ENCODE measurements around the gene RAB4A. TPM values are rescaled to one million over a fixed set of nuclear protein-coding genes. Genes with fewer than 3 reads are reported as not detected.

The RAB4A gene
- polyA plus RNA-seq, 1 experiment, result 24.8 TPM

DNA sequence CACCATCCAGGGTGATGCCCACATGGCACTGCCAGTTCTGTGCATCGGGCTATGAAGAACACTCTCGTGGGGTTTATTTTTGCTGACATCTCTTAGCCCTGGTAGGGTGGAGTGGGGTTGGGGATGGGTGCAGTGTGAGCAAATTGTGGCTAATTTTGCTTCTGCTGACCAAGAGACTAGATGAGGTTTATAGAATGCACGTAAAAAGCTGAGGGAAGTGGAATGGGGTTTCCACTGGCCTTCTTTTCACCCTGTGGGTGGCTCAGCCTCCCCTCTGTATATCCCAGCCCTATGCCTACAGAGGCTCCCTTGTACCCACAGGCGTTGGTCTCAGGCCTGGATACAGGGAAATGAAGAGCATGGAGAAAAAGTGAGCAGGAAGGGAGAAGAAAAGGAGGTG lies 44.1 kb upstream of the RAB4A start:
- CTCF ChIA-PET, result interaction anchor here (0.7 to 5.5 kb wide), 24 partner anchors 9 to 563 kb away, joined by 3 to 63 read pairs (median 4); partner anchors contain the start of gene RHOU
- DNase-seq (ENCODE audit: low read depth), result no peak
- POLR2A ChIA-PET, result no interaction called here
- peaks cover 5% of the 10 kb centered on the region for H3K27me3 ChIP-seq (ENCODE audit: control insufficient read depth, insufficient read depth, low read length)
- H3K4me3 ChIP-seq (ENCODE audit: low read depth, low read length), result no peak overlapping the region
- no peaks in the 10 kb centered on the region for H3K36me3 ChIP-seq (ENCODE audit: control insufficient read depth, insufficient read depth, low read length)
- TF ChIP-seq, protein P1, sequence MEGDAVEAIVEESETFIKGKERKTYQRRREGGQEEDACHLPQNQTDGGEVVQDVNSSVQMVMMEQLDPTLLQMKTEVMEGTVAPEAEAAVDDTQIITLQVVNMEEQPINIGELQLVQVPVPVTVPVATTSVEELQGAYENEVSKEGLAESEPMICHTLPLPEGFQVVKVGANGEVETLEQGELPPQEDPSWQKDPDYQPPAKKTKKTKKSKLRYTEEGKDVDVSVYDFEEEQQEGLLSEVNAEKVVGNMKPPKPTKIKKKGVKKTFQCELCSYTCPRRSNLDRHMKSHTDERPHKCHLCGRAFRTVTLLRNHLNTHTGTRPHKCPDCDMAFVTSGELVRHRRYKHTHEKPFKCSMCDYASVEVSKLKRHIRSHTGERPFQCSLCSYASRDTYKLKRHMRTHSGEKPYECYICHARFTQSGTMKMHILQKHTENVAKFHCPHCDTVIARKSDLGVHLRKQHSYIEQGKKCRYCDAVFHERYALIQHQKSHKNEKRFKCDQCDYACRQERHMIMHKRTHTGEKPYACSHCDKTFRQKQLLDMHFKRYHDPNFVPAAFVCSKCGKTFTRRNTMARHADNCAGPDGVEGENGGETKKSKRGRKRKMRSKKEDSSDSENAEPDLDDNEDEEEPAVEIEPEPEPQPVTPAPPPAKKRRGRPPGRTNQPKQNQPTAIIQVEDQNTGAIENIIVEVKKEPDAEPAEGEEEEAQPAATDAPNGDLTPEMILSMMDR (IDR thresholded peaks at IDR 0.05; ENCODE audit: insufficient read depth, low read depth, low read length), result no peak

DNA sequence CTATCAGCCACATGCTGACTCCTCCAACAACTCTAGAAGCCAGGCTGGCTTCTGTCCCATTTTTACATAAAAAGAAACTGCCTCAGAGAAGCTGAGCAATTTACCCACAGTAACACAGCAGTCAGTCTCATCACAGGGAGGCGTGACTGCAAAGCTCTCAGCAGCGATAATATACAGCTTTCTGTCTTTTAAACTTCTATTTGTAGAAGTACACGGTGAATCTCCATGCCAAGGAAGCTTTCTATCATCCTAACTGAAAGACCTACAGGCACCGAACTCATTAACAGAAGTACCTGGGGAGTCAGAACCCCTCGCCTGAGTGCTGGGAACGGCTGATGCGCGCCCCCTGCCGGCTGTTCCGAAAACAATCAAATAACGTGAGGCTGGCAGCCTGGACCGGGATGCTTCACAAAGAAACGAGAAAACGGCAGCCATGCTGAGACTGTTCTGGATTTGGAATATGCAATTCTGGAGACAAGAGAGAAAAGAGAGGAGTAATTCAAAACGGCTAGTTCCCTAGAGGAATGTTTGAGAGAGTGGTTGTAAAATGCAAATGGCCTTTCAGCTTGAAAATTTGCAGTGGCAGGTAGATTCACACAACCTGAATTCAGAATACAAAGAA lies 43.5 kb upstream of the RAB4A start:
- Histone ChIP-seq H3K36me3 (ENCODE audit: control insufficient read depth, insufficient read depth, low read length) (no peaks in the 10 kb centered on the region), H3K4me3 (ENCODE audit: low read depth, low read length) (no peak overlapping the region), H3K27me3 (ENCODE audit: control insufficient read depth, insufficient read depth, low read length) (peaks cover 5% of the 10 kb centered on the region)
- TF ChIP-seq, protein P1 (IDR thresholded peaks at IDR 0.05; ENCODE audit: insufficient read depth, low read depth, low read length), result peak; percentile 80
- POLR2A ChIA-PET, result no interaction called here
- no peak for DNase-seq (ENCODE audit: low read depth)
- CTCF ChIA-PET, result interaction anchor here (0.7 to 5.5 kb wide), 32 partner anchors 9 to 566 kb away, joined by 3 to 63 read pairs (median 4); partner anchors contain the start of gene RHOU

DNA sequence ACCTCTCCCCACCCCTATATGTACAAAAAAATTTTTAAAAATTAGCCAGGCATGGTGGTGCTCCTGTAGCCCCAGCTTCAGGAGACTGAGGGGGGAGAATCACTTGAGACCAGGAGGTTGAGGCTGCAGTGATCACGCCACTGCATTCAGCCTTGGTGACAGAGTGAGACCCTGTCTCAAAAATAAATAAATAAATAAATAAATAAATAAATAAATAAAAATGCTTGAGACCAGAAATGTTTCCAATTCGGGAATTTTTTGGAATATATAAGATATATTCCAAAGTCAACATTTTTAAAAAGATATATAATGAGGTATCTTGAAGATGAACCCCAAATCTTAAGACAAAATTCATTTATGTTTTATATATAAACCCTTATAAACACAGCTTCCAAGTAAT lies 42.4 kb upstream of the RAB4A start:
- TF ChIP-seq, protein P1 (IDR thresholded peaks at IDR 0.05; ENCODE audit: insufficient read depth, low read depth, low read length), result no peak
- no peak for DNase-seq (ENCODE audit: low read depth)
- ChIA-PET CTCF (interaction anchor here (0.6 to 5.5 kb wide), 16 partner anchors 9 to 567 kb away, joined by 3 to 63 read pairs (median 6); partner anchors contain the start of gene RHOU), POLR2A (no interaction called here)
- H3K27me3 ChIP-seq (ENCODE audit: control insufficient read depth, insufficient read depth, low read length), result peaks cover 5% of the 10 kb centered on the region
- no peak overlapping the region for H3K4me3 ChIP-seq (ENCODE audit: low read depth, low read length)
- no peaks in the 10 kb centered on the region for H3K36me3 ChIP-seq (ENCODE audit: control insufficient read depth, insufficient read depth, low read length)

DNA sequence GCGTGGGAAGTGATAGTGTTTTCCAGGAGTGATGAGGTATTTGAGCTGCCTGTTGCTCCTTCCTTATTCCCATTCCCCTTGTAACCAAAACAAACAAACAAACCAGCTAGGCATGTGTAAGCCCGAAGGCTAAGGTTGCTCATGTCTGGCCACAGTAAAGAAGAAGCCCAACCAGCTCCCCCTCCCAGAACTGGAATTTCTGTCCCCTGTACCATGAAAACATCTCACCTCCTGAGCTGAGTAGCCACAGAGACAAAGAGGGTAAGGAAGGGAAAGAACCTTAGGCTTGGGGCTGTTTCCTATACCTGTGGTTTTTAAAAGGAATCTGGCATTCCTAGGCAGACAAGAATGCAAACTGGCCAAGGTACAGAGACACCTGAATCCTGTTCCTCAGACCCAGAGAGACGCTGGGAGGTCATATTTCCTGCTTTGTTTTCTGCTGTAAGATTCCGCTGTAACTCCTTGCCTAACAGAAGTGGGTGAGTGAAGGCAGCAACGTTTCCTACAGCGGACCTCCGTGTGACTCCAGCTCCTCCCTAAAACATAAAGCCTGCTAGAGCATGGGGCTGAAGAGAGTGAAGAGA lies 41.7 kb upstream of the RAB4A start:
- ChIA-PET POLR2A (no interaction called here), CTCF (interaction anchor here (0.9 to 5.5 kb wide), 7 partner anchors 13 to 568 kb away, joined by 3 to 63 read pairs (median 5); partner anchors contain the start of gene RHOU)
- Histone ChIP-seq H3K27me3 (ENCODE audit: control insufficient read depth, insufficient read depth, low read length) (peaks cover 5% of the 10 kb centered on the region), H3K4me3 (ENCODE audit: low read depth, low read length) (no peak overlapping the region), H3K36me3 (ENCODE audit: control insufficient read depth, insufficient read depth, low read length) (no peaks in the 10 kb centered on the region)
- no peak for DNase-seq (ENCODE audit: low read depth)
- TF ChIP-seq, protein P1 (IDR thresholded peaks at IDR 0.05; ENCODE audit: insufficient read depth, low read depth, low read length), result no peak

DNA sequence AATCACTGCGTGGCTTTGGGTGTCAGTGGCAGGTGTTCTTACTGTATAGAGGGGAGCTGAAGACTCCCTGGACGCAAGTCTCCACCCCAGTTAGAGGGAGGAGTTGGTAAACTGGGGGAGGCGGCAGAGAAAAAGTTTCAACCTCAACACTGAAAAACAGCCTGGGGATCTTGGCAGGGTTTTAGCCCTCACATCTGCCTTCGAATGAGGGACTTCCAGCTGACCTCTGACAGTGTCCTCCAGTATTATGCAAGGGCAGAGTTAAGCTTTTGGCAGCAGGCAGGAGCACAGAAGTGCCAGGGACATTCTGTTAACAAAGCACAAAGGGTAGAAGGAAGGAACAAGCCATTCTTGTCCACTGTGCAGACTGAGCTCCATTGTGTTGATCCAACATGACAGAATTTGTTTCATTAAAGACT lies 41.2 kb upstream of the RAB4A start:
- no peak overlapping the region for H3K4me3 ChIP-seq (ENCODE audit: low read depth, low read length)
- TF ChIP-seq, protein P1 (IDR thresholded peaks at IDR 0.05; ENCODE audit: insufficient read depth, low read depth, low read length), result no peak
- DNase-seq (ENCODE audit: low read depth), result no peak
- H3K36me3 ChIP-seq (ENCODE audit: control insufficient read depth, insufficient read depth, low read length), result no peaks in the 10 kb centered on the region
- POLR2A ChIA-PET, result no interaction called here
- H3K27me3 ChIP-seq (ENCODE audit: control insufficient read depth, insufficient read depth, low read length), result peaks cover 5% of the 10 kb centered on the region
- CTCF ChIA-PET, result interaction anchor here (0.9 to 5.5 kb wide), 5 partner anchors 13 to 566 kb away, joined by 3 to 63 read pairs (median 3); partner anchors contain the start of gene RHOU
